GM23338 (cell line): ENCODE measurements around the gene POLK. TPM values are rescaled to one million over a fixed set of nuclear protein-coding genes. Genes with fewer than 3 reads are reported as not detected.

Experiments
- ATAC-seq: fragments of 200-7000 bp; cut with Tn5 transposase; 3 replicates; pipeline ENCODE4 v1.9.1; 2020
- DNase-seq: peaks from one replicate; pipeline ENCODE4 v3.0.0-alpha.2; 2015; ENCODE audit warnings: low spot score
- H2AFZ ChIP-seq: fragments of 200-600 bp; sonication (generic); 2 replicates; pipeline ENCODE4 v1.8.0; 2016; ENCODE audit warnings: antibody characterized with exemption, mild to moderate bottlenecking, moderate library complexity
- H3F3A ChIP-seq: fragments of 200-600 bp; sonication (generic); replicated peaks from 2 replicates; pipeline ENCODE4 v1.8.0; 2017; ENCODE audit warnings: antibody characterized with exemption, mixed run types, low read depth
- H3K27ac ChIP-seq: fragments of 200-600 bp; sonication (generic); 2 replicates; pipeline ENCODE4 v1.6.1; 2016; ENCODE audit warnings: low read depth
- H3K27me3 ChIP-seq: fragments of 200-600 bp; sonication (generic); 2 replicates; pipeline ENCODE4 v1.8.0; 2016; ENCODE audit warnings: mild to moderate bottlenecking, mixed run types, moderate library complexity; ENCODE audit not compliant: insufficient read depth
- H3K36me3 ChIP-seq: fragments of 200-600 bp; sonication (generic); 2 replicates; pipeline ENCODE4 v1.8.0; 2016; ENCODE audit warnings: mild to moderate bottlenecking; ENCODE audit not compliant: insufficient read depth
- H3K4me1 ChIP-seq: fragments of 200-600 bp; sonication (generic); 2 replicates; pipeline ENCODE4 v1.8.0; 2016; ENCODE audit warnings: mild to moderate bottlenecking, moderate library complexity; ENCODE audit not compliant: insufficient read depth
- H3K4me2 ChIP-seq: fragments of 200-600 bp; sonication (generic); 2 replicates; pipeline ENCODE4 v1.7.1; 2017; ENCODE audit warnings: mixed run types
- H3K4me3 ChIP-seq: fragments of 200-600 bp; sonication (generic); 2 replicates; pipeline ENCODE4 v1.6.1; 2016; ENCODE audit warnings: mixed run types
- H3K79me2 ChIP-seq: fragments of 200-600 bp; sonication (generic); replicated peaks from 2 replicates; pipeline ENCODE4 v1.8.0; 2017; ENCODE audit warnings: mild to moderate bottlenecking; ENCODE audit not compliant: insufficient read depth
- H3K9me2 ChIP-seq: fragments of 200-600 bp; sonication (generic); 2 replicates; pipeline ENCODE4 v1.8.0; 2017; ENCODE audit not compliant: insufficient read depth
- H4K20me1 ChIP-seq: fragments of 200-600 bp; sonication (generic); replicated peaks from 2 replicates; pipeline ENCODE4 v1.8.0; 2017; ENCODE audit warnings: mild to moderate bottlenecking; ENCODE audit not compliant: insufficient read depth
- H3K27ac Mint-ChIP-seq: 2 replicates; pipeline ENCODE4 v1.8.0; 2020; ENCODE audit warnings: inconsistent platforms, mild to moderate bottlenecking, moderate library complexity, mixed read lengths
- H3K27me3 Mint-ChIP-seq: 3 replicates; pipeline ENCODE4 v1.8.0; 2022; ENCODE audit warnings: low read depth, mild to moderate bottlenecking, moderate library complexity, mixed read lengths, inconsistent platforms; ENCODE audit not compliant: insufficient read depth, poor library complexity
- H3K36me3 Mint-ChIP-seq: 3 replicates; pipeline ENCODE4 v1.8.0; 2021; ENCODE audit warnings: low read depth, mild to moderate bottlenecking, inconsistent platforms, moderate library complexity, mixed read lengths
- H3K4me1 Mint-ChIP-seq: 3 replicates; pipeline ENCODE4 v1.8.0; 2020; ENCODE audit warnings: mild to moderate bottlenecking, inconsistent platforms, mixed read lengths
- H3K4me3 Mint-ChIP-seq: 3 replicates; pipeline ENCODE4 v1.8.0; 2021; ENCODE audit warnings: moderate library complexity, mild to moderate bottlenecking, inconsistent platforms, mixed read lengths
- H3K9me3 Mint-ChIP-seq: 3 replicates; pipeline ENCODE4 v1.8.0; 2020; ENCODE audit warnings: moderate library complexity, mild to moderate bottlenecking, inconsistent platforms, mixed read lengths
- CREB1 ChIP-seq: fragments of 250-450 bp; sonication (Bioruptor Pico); IDR thresholded peaks from 2 replicates; pipeline ENCODE4 v1.5.0; 2020; ENCODE audit warnings: low read depth, mild to moderate bottlenecking, moderate library complexity
- EZH2 ChIP-seq: fragments of 200-600 bp; sonication (generic); IDR thresholded peaks from one replicate; pipeline ENCODE4 v1.8.0; 2017; ENCODE audit warnings: antibody characterized with exemption, mild to moderate bottlenecking, low read depth; ENCODE audit not compliant: unreplicated experiment
- JUNB ChIP-seq: IDR thresholded peaks from one replicate; pipeline ENCODE4 v1.6.1; 2016; ENCODE audit warnings: antibody characterized with exemption; ENCODE audit not compliant: unreplicated experiment
- NANOG ChIP-seq: IDR thresholded peaks from 2 replicates; pipeline ENCODE4 v1.6.1; 2016; ENCODE audit warnings: antibody characterized with exemption, borderline replicate concordance
- POLR2AphosphoS5 ChIP-seq: IDR thresholded peaks from 2 replicates; pipeline ENCODE4 v1.6.1; 2016; ENCODE audit warnings: antibody characterized with exemption, low read depth
- STAT1 ChIP-seq: IDR thresholded peaks from one replicate; pipeline ENCODE4 v1.6.1; 2016; ENCODE audit warnings: antibody characterized with exemption; ENCODE audit not compliant: unreplicated experiment
- ZNF114 ChIP-seq: fragments of 250-450 bp; sonication (Bioruptor Pico); IDR thresholded peaks from 2 replicates; pipeline ENCODE4 v1.5.0; 2020; ENCODE audit warnings: mild to moderate bottlenecking, moderate library complexity
- ZNF331 ChIP-seq: fragments of 250-450 bp; sonication (Bioruptor Pico); IDR thresholded peaks from 2 replicates; pipeline ENCODE4 v1.5.0; 2020; ENCODE audit warnings: low read depth, mild to moderate bottlenecking, moderate library complexity
- ZNF462 ChIP-seq: fragments of 250-450 bp; sonication (Bioruptor Pico); IDR thresholded peaks from 2 replicates; pipeline ENCODE4 v1.5.0; 2020; ENCODE audit warnings: mild to moderate bottlenecking, moderate library complexity
- polyA plus RNA-seq: library from polyadenylated mRNA; unstranded; fragments of >200 nt; fragmentation: Nextera tagmentation; extraction: Ambion mirVana; gene quantifications from 2 replicates; pipeline ENCODE4 v1.2.1, GENCODE V29; 2016
- total RNA-seq: library from RNA; depleted of rRNA; stranded (reverse); fragments of >200 nt; shearing (Covaris generic); gene quantifications from 2 replicates; pipeline ENCODE4 v1.2.3, GENCODE V29; 2014
- TF ChIP-seq, protein P1 (sequence below), 2 experiments: fragments of 200-600 bp in 1 of 2; sonication (generic) in 1 of 2; conservative IDR thresholded peaks; 2 replicates each; pipeline versions ENCODE4 v1.5.1 to v1.6.1; 2016 to 2017; ENCODE audit warnings: antibody characterized with exemption in 2 of 2, low read depth in 2 of 2, mild to moderate bottlenecking in 2 of 2, moderate library complexity in 1 of 2
- TF ChIP-seq, protein P2 (sequence below): IDR thresholded peaks from one replicate; pipeline ENCODE4 v1.6.1; 2018; ENCODE audit warnings: antibody characterized with exemption; ENCODE audit not compliant: unreplicated experiment

The POLK gene
- total and polyA plus RNA-seq, 2 experiments from 2014 or later, result 6.3 to 14.5 TPM

GRCh38 chr5:75639535-75640311 lies 128.0 kb downstream of the POLK start (continued):
- TF ChIP-seq, protein P1, sequence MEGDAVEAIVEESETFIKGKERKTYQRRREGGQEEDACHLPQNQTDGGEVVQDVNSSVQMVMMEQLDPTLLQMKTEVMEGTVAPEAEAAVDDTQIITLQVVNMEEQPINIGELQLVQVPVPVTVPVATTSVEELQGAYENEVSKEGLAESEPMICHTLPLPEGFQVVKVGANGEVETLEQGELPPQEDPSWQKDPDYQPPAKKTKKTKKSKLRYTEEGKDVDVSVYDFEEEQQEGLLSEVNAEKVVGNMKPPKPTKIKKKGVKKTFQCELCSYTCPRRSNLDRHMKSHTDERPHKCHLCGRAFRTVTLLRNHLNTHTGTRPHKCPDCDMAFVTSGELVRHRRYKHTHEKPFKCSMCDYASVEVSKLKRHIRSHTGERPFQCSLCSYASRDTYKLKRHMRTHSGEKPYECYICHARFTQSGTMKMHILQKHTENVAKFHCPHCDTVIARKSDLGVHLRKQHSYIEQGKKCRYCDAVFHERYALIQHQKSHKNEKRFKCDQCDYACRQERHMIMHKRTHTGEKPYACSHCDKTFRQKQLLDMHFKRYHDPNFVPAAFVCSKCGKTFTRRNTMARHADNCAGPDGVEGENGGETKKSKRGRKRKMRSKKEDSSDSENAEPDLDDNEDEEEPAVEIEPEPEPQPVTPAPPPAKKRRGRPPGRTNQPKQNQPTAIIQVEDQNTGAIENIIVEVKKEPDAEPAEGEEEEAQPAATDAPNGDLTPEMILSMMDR (conservative IDR thresholded peaks at IDR 0.05; ENCODE audit: low read depth in 2 of 2), result no peak
- no peak for TF ChIP-seq ZNF114
- TF ChIP-seq NANOG, result no peak
- no peak for TF ChIP-seq EZH2
- TF ChIP-seq, protein P2, sequence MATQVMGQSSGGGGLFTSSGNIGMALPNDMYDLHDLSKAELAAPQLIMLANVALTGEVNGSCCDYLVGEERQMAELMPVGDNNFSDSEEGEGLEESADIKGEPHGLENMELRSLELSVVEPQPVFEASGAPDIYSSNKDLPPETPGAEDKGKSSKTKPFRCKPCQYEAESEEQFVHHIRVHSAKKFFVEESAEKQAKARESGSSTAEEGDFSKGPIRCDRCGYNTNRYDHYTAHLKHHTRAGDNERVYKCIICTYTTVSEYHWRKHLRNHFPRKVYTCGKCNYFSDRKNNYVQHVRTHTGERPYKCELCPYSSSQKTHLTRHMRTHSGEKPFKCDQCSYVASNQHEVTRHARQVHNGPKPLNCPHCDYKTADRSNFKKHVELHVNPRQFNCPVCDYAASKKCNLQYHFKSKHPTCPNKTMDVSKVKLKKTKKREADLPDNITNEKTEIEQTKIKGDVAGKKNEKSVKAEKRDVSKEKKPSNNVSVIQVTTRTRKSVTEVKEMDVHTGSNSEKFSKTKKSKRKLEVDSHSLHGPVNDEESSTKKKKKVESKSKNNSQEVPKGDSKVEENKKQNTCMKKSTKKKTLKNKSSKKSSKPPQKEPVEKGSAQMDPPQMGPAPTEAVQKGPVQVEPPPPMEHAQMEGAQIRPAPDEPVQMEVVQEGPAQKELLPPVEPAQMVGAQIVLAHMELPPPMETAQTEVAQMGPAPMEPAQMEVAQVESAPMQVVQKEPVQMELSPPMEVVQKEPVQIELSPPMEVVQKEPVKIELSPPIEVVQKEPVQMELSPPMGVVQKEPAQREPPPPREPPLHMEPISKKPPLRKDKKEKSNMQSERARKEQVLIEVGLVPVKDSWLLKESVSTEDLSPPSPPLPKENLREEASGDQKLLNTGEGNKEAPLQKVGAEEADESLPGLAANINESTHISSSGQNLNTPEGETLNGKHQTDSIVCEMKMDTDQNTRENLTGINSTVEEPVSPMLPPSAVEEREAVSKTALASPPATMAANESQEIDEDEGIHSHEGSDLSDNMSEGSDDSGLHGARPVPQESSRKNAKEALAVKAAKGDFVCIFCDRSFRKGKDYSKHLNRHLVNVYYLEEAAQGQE, result no peak
- TF ChIP-seq STAT1, result no peak
- no peak for TF ChIP-seq JUNB
- no peak for TF ChIP-seq CREB1 (CRISPR knock-in tag)

GRCh38 chr5:75640395-75640794 lies 128.7 kb downstream of the POLK start:
- Histone ChIP-seq H3K27ac (no peak overlapping the region), H2AFZ (no peak overlapping the region)
- TF ChIP-seq ZNF462 (CRISPR knock-in tag), result no peak
- TF ChIP-seq POLR2AphosphoS5, result no peak
- TF ChIP-seq ZNF331, result no peak

More at GRCh38 chr5:75640395-75640794, 128.7 kb downstream of the POLK start:
- Histone ChIP-seq H3K79me2 (no peaks in the 10 kb centered on the region), H3K36me3 (no peaks in the 10 kb centered on the region), H3K9me2 (no peaks in the 10 kb centered on the region), H4K20me1 (no peaks in the 10 kb centered on the region), H3K27me3 (no peaks in the 10 kb centered on the region), H3K4me1 (no peaks in the 10 kb centered on the region), H3K4me2 (no peak overlapping the region), H3K4me3 (no peak overlapping the region), H3F3A (no peaks in the 10 kb centered on the region)
- no peak overlapping the region for H3K4me3 Mint-ChIP-seq
- H3K4me1 Mint-ChIP-seq, result peaks cover 2% of the 10 kb centered on the region; the same call in 1 of the 3 replicates
- no peak overlapping the region for H3K27ac Mint-ChIP-seq
- DNase-seq (no peak), ATAC-seq (no peak)
- H3K27me3 Mint-ChIP-seq, result peaks cover 3% of the 10 kb centered on the region
- peaks cover 2% of the 10 kb centered on the region; the same call in 1 of the 3 replicates for H3K9me3 Mint-ChIP-seq
- no peaks in the 10 kb centered on the region for H3K36me3 Mint-ChIP-seq
